ENCODE results near the gene TCEAL7. TPM values are rescaled to one million over a fixed set of nuclear protein-coding genes. Genes with fewer than 3 reads are reported as not detected.

The TCEAL7 gene
- total RNA-seq, 1 experiment from 2014 or later, result 0.20 TPM

GRCh38 chrX:103293118-103293517 lies 36.9 kb upstream of the TCEAL7 start:
- H3K9ac ChIP-seq (ENCODE audit: low read length), result no peak overlapping the region
- no peak for ATAC-seq
- intact Hi-C loops (cut with micrococcal nuclease), result no loop called here
- RAD21 ChIA-PET (ENCODE audit: low non-redundant PET in 1 of 2, low total read pairs in 2 of 2, uncharacterized antibody in 2 of 2, unreplicated experiment in 2 of 2), result no interaction called here
- POLR2A ChIA-PET, result no interaction called here
- CTCF ChIA-PET, result no interaction called here
- no TSS peak for BruUV-seq (replicated peaks)
- TF ChIP-seq POLR2AphosphoS5 (IDR thresholded peaks at IDR 0.05; ENCODE audit: low read depth, low read length) (no peak), SIN3A (IDR thresholded peaks at IDR 0.05; ENCODE audit: low read depth) (no peak), RAD21 (IDR thresholded peaks at IDR 0.05; ENCODE audit: low read depth) (no peak), ZNF274 (IDR thresholded peaks at IDR 0.05; ENCODE audit: low read depth, low read length) (no peak), ZBTB33 (IDR thresholded peaks at IDR 0.05; ENCODE audit: extremely low read depth, insufficient replicate concordance, low read length) (no peak), ATF3 (IDR thresholded peaks at IDR 0.05) (no peak), POLR2A (IDR thresholded peaks at IDR 0.05; ENCODE audit: borderline replicate concordance, extremely low read depth, insufficient read depth, insufficient read length) (no peak), FOSL1 (IDR thresholded peaks at IDR 0.05; ENCODE audit: low read depth) (no peak), CBX3 (IDR thresholded peaks at IDR 0.05; ENCODE audit: low read depth) (no peak), JUND (IDR thresholded peaks at IDR 0.05) (no peak), EGR1 (IDR thresholded peaks at IDR 0.05; ENCODE audit: low read depth) (no peak)
- no peak overlapping the region for H3K4me2 ChIP-seq (ENCODE audit: low read length)
- no peaks in the 10 kb centered on the region for H4K20me1 ChIP-seq (ENCODE audit: insufficient read depth)
- no peaks in the 10 kb centered on the region for H3K9me3 ChIP-seq (ENCODE audit: control insufficient read depth in 1 of 2, insufficient read depth in 1 of 2, low read depth in 1 of 2, low read length in 2 of 2)
- no peak overlapping the region for H3K4me3 ChIP-seq (replicated peaks in 1 of 2; ENCODE audit: low read depth in 1 of 2, low read length in 2 of 2)
- no peak for DNase-seq (ENCODE audit: low read depth, low spot score)
- no peak overlapping the region for H2AFZ ChIP-seq (ENCODE audit: low read depth, low read length, poor library complexity, severe bottlenecking)
- no peaks in the 10 kb centered on the region for H3K27me3 ChIP-seq (ENCODE audit: insufficient read depth, low read length)
- no peaks in the 10 kb centered on the region for H3K9me2 ChIP-seq (ENCODE audit: insufficient read depth)
- no peak overlapping the region for H3K27ac ChIP-seq (ENCODE audit: low read depth, low read length)
- H3K4me1 ChIP-seq (ENCODE audit: control insufficient read depth in 1 of 2, insufficient read depth in 2 of 2, low read length in 2 of 2), result no peaks in the 10 kb centered on the region
- H3K79me2 ChIP-seq (ENCODE audit: insufficient read depth, low read length), result no peaks in the 10 kb centered on the region
- H3K36me3 ChIP-seq (ENCODE audit: control insufficient read depth in 1 of 2, insufficient read depth in 2 of 2, low read length in 2 of 2), result no peaks in the 10 kb centered on the region
